Progenitor cell of endocrine pancreas (in vitro differentiated cells): ENCODE data around the gene RETN. TPM values are rescaled to one million over a fixed set of nuclear protein-coding genes. Genes with fewer than 3 reads are reported as not detected.

Source experiments
- DNase-seq: peaks from one replicate; pipeline ENCODE4 v3.0.0; 2021; ENCODE audit warnings: low spot score; ENCODE audit not compliant: unreplicated experiment
- H3K27ac Mint-ChIP-seq: 2 replicates; pipeline ENCODE4 v1.8.0; 2021; ENCODE audit warnings: mild to moderate bottlenecking, moderate library complexity, mixed read lengths
- H3K27me3 Mint-ChIP-seq: 2 replicates; pipeline ENCODE4 v1.8.0; 2021; ENCODE audit warnings: mixed read lengths
- H3K36me3 Mint-ChIP-seq: 2 replicates; pipeline ENCODE4 v1.8.0; 2022; ENCODE audit warnings: mixed read lengths; ENCODE audit not compliant: insufficient read depth
- H3K4me1 Mint-ChIP-seq: 2 replicates; pipeline ENCODE4 v1.8.0; 2021; ENCODE audit warnings: low read depth, mixed read lengths
- H3K4me3 Mint-ChIP-seq: 2 replicates; pipeline ENCODE4 v1.8.0; 2021; ENCODE audit warnings: low read depth, mild to moderate bottlenecking, moderate library complexity, mixed read lengths
- H3K9me3 Mint-ChIP-seq: 2 replicates; pipeline ENCODE4 v1.8.0; 2021; ENCODE audit warnings: low read depth, mixed read lengths
- CTCF ChIP-seq: fragments of 200-600 bp; sonication (generic); IDR thresholded peaks from one replicate; pipeline ENCODE4 v1.5.0; 2021; ENCODE audit warnings: antibody characterized with exemption, mild to moderate bottlenecking; ENCODE audit not compliant: unreplicated experiment
- total RNA-seq: library from RNA; stranded (reverse); gene quantifications from 2 replicates; pipeline ENCODE4 v1.2.1, GENCODE V29; 2021

The RETN gene
- total RNA-seq, 1 donor from 2014 or later: not detected

- H3K9me3 Mint-ChIP-seq: no peaks in the 10 kb centered on the region
- peak; percentile 88 for DNase-seq
- peak within 1 kb of the TSS; percentile 100 for H3K4me3 Mint-ChIP-seq
- peak within 1 kb of the TSS; percentile 99 for H3K27ac Mint-ChIP-seq
- no peak for TF ChIP-seq CTCF
- H3K27me3 Mint-ChIP-seq: peaks cover 2% of the 10 kb centered on the region
- H3K4me1 Mint-ChIP-seq: peaks cover 26% of the 10 kb centered on the region
- H3K36me3 Mint-ChIP-seq: peaks cover 7% of the 10 kb centered on the region
Observed at GRCh38 chr19:7629347-7630054, 39.3 kb upstream of the RETN start, which contains the start of the genes PET100 and XAB2. Gene PET100, plus strand, starts transcription at chr19:7629793. Its CDS starts 41 bp downstream, at chr19:7629834. Gene XAB2, minus strand, starts transcription at chr19:7629545. Its CDS starts 18 bp downstream, at chr19:7629527.

- H3K9me3 Mint-ChIP-seq: no peaks in the 10 kb centered on the region
- H3K4me3 Mint-ChIP-seq: peak overlapping the region; percentile 16
- H3K27me3 Mint-ChIP-seq: peaks cover 14% of the 10 kb centered on the region
- no peak for TF ChIP-seq CTCF
- H3K4me1 Mint-ChIP-seq: peaks cover 26% of the 10 kb centered on the region
- H3K36me3 Mint-ChIP-seq: peaks cover 7% of the 10 kb centered on the region
- no peak for DNase-seq
- no peak overlapping the region for H3K27ac Mint-ChIP-seq
Observed at GRCh38 chr19:7631577-7631976, 37.3 kb upstream of the RETN start.

GRCh38 chr19:7632340-7633203, 36.3 kb upstream of the RETN start:
- DNase-seq: no peak
- peaks cover 14% of the 10 kb centered on the region for H3K27me3 Mint-ChIP-seq
- H3K36me3 Mint-ChIP-seq: peaks cover 5% of the 10 kb centered on the region
- H3K4me1 Mint-ChIP-seq: peaks cover 26% of the 10 kb centered on the region
- no peak overlapping the region for H3K27ac Mint-ChIP-seq
- no peaks in the 10 kb centered on the region for H3K9me3 Mint-ChIP-seq
- no peak overlapping the region for H3K4me3 Mint-ChIP-seq
- no peak for TF ChIP-seq CTCF

- Mint-ChIP-seq H3K27ac (peak within 1 kb of the TSS; percentile 87), H3K36me3 (peaks cover 5% of the 10 kb centered on the region), H3K4me3 (no peak within 1 kb of the TSS), H3K27me3 (peaks cover 14% of the 10 kb centered on the region), H3K4me1 (peaks cover 19% of the 10 kb centered on the region), H3K9me3 (no peaks in the 10 kb centered on the region)
- DNase-seq: no peak
- no peak for TF ChIP-seq CTCF
Observed at GRCh38 chr19:7633698-7634097, 35.2 kb upstream of the RETN start, which contains the start of gene PCP2. Gene PCP2, minus strand, starts transcription at chr19:7633719. Its CDS starts 262 bp downstream, at chr19:7633457.

GRCh38 chr19:7635670-7636069, 33.2 kb upstream of the RETN start:
- TF ChIP-seq CTCF: no peak
- DNase-seq: no peak
- Mint-ChIP-seq H3K9me3 (no peaks in the 10 kb centered on the region), H3K4me1 (peaks cover 4% of the 10 kb centered on the region), H3K27me3 (peaks cover 14% of the 10 kb centered on the region), H3K4me3 (peak overlapping the region; percentile 76), H3K36me3 (peaks cover 5% of the 10 kb centered on the region), H3K27ac (no peak overlapping the region)
